ENCODE measurements around the gene LMTK2.

Gene LMTK2

GRCh38 chr7:98256431-98256830 lies 149.8 kb downstream of the LMTK2 start:
- DNase-seq: no peak

GRCh38 chr7:98257701-98258100 lies 151.0 kb downstream of the LMTK2 start:
- DNase-seq: no peak
